Activated CD4-positive, alpha-beta T cell treated with anti-CD3 and anti-CD28 coated beads, Interleukin-2, amount 10 ng/mL, durations not matched to agents 7 days and 5 days (primary cell): ENCODE data around the gene GPC6. TPM values are rescaled to one million over a fixed set of nuclear protein-coding genes. Genes with fewer than 3 reads are reported as not detected.

Experiments
- CTCF ChIA-PET: fragments of 350-600 bp; sonication (Branson Sonifier 250); formaldehyde crosslinking; loops from one replicate; lab custom pipeline; 2021; ENCODE audit warnings: antibody characterized with exemption; lab: Charles Lee
- POLR2A ChIA-PET: fragments of 350-600 bp; sonication (Branson Sonifier 250); formaldehyde crosslinking; loops from one replicate; lab custom pipeline; 2021; ENCODE audit warnings: antibody characterized with exemption; lab: Charles Lee
- DNase-seq: peaks from one replicate; pipeline ENCODE4 v3.0.0-alpha.2; 2020
- H3K27ac Mint-ChIP-seq: one replicate; pipeline ENCODE4 v1.8.0; 2021; ENCODE audit warnings: mild to moderate bottlenecking, moderate library complexity, mixed read lengths
- H3K27me3 Mint-ChIP-seq: one replicate; pipeline ENCODE4 v1.8.0; 2021; ENCODE audit warnings: mixed read lengths
- H3K36me3 Mint-ChIP-seq: one replicate; pipeline ENCODE4 v1.8.0; 2021; ENCODE audit warnings: low read depth, mixed read lengths
- H3K4me1 Mint-ChIP-seq: one replicate; pipeline ENCODE4 v1.8.0; 2021; ENCODE audit warnings: mixed read lengths
- H3K4me3 Mint-ChIP-seq: one replicate; pipeline ENCODE4 v1.8.0; 2021; ENCODE audit warnings: mild to moderate bottlenecking, moderate library complexity, mixed read lengths
- H3K9me3 Mint-ChIP-seq: one replicate; pipeline ENCODE4 v1.8.0; 2021; ENCODE audit warnings: mixed read lengths
- total RNA-seq, 2 experiments: library from RNA; stranded (reverse); gene quantifications; one replicate each; pipeline ENCODE4 v1.2.3, GENCODE V29; 2021

GPC6 gene
- total RNA-seq, 2 experiments from 2014 or later, result not detected

DNA sequence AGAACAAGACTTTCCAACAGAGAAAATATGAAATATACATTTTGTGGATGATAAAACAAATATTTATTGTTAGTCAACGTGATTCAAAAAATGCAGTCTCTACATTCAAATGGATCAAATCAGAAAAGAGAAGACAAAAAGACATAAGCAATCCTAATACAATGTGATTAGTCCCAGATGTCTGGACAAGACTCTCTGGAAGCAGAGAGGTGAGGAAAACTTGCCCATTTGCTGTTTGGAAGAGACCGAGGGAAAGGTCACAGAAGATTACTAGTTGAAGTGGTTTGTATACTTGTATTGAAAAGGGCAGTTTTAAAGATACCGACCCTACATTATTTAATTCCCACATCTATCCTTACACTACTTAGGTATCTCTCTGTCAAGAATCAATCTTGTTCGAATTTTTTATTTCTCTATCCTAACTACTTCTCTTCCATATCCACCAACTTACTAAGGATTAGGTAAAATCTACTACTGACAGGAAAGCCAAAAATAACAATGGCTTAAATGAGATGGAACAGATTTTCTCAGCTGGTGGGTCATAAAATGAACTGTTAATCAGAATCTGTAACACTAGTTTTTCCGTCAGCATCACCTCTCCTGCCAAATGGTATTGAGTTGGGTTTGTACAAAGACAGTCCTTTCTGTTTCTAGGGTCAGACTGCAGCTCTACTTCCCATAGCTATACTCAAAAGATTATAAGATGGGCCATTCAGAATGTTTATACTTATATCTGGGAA lies 755.7 kb downstream of the GPC6 start:
- Mint-ChIP-seq H3K27ac (no peak overlapping the region), H3K4me1 (no peaks in the 10 kb centered on the region), H3K36me3 (no peaks in the 10 kb centered on the region), H3K27me3 (no peaks in the 10 kb centered on the region), H3K9me3 (no peaks in the 10 kb centered on the region), H3K4me3 (no peak overlapping the region)
- ChIA-PET POLR2A (no interaction called here), CTCF (no interaction called here)
- DNase-seq, result no peak

DNA sequence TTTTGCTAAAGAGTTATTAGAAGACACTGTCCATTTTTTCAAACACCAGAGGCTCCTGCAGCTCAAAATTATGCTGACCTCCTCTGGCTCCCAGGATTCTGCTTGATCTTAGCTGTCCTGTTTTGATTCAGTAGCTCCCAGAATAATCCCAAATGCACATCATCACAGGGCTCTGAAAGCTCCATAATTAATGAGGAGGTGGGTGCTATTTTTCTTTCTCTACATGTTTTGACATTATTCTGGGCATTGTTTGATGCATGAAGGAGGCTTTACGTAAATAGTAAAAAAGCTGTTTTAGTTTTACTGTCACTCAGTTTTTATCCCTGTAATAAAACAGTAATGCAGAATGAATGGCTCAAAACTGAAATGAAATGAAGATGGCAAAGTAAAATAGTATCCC lies 757.4 kb downstream of the GPC6 start:
- ChIA-PET POLR2A (no interaction called here), CTCF (interaction anchor here (0.7 kb wide), 1 partner anchor 1880 kb away, joined by 4 read pairs; no protein-coding TSS in a partner anchor)
- Mint-ChIP-seq H3K27me3 (peaks cover 2% of the 10 kb centered on the region), H3K36me3 (no peaks in the 10 kb centered on the region), H3K9me3 (no peaks in the 10 kb centered on the region), H3K4me1 (no peaks in the 10 kb centered on the region), H3K27ac (no peak overlapping the region), H3K4me3 (no peak overlapping the region)
- DNase-seq, result no peak

DNA sequence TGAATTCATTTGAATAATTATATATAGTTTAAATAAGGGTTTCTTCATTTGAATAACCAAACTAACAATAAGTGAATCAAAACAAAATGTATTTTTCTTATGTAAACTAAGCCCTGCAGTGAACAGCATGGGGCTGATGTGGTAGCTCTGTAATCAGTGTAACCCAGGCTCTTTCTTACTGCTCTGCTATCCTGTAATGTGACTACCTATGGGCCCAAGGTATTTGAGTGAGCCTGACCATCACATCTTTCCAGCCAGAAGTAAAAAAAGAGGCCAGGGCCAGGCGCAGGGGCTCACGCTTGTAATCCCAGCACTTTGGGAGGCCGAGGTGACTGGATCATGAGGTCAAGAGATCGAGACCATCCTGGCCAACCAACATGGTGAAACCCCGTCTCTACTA lies 758.3 kb downstream of the GPC6 start:
- ChIA-PET CTCF (no interaction called here), POLR2A (no interaction called here)
- Mint-ChIP-seq H3K36me3 (no peaks in the 10 kb centered on the region), H3K4me3 (no peak overlapping the region), H3K4me1 (no peaks in the 10 kb centered on the region), H3K9me3 (no peaks in the 10 kb centered on the region), H3K27ac (no peak overlapping the region), H3K27me3 (peaks cover 2% of the 10 kb centered on the region)
- no peak for DNase-seq

DNA sequence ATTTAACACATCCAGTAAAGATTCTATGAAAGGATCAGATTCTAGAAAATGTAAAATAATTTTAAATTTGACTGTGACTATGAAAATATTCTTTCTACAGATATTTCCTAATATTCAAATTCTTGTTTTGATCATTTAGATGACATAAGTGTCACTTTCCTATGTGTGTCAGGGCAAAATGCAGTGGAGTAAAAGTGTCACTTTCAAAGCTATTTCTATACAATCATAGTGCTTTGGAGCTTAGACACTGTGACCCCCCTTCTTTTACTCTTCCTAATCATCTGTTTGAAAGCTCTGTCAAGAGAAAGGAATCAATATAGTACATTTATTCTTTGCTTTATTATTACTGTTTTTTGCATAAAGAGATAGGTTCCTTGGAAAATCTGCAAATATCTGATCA lies 760.9 kb downstream of the GPC6 start:
- ChIA-PET POLR2A (no interaction called here), CTCF (no interaction called here)

DNA sequence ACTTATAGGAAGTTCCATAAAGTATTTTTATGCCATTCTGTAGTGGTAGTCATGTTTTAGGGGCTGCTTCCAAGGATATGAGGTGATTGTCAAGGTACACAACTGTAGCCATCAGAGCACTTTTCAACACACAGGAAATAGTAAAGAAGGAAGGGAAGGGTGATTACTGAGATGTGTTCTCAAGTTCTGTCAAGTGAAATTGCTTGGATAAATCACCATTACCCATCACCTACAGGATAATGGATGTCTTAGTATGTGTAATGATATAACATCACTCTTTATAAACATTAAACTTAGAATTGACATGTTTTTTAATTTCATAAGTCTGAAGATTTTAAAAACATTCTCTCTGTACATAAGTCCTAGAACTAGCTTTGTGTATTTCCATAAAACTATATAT lies 765.0 kb downstream of the GPC6 start:
- H3K27me3 Mint-ChIP-seq, result peaks cover 2% of the 10 kb centered on the region
- H3K4me1 Mint-ChIP-seq, result no peaks in the 10 kb centered on the region
- H3K9me3 Mint-ChIP-seq, result no peaks in the 10 kb centered on the region
- no peaks in the 10 kb centered on the region for H3K36me3 Mint-ChIP-seq
- DNase-seq, result no peak
- H3K27ac Mint-ChIP-seq, result no peak overlapping the region
- CTCF ChIA-PET, result no interaction called here
- no peak overlapping the region for H3K4me3 Mint-ChIP-seq
- POLR2A ChIA-PET, result no interaction called here

More for the DNA sequence above, 760.9 kb downstream of the GPC6 start:
- no peaks in the 10 kb centered on the region for H3K9me3 Mint-ChIP-seq
- H3K27ac Mint-ChIP-seq, result no peak overlapping the region
- no peak for DNase-seq
- no peaks in the 10 kb centered on the region for H3K4me1 Mint-ChIP-seq
- no peak overlapping the region for H3K4me3 Mint-ChIP-seq
- H3K27me3 Mint-ChIP-seq, result peaks cover 2% of the 10 kb centered on the region
- no peaks in the 10 kb centered on the region for H3K36me3 Mint-ChIP-seq

DNA sequence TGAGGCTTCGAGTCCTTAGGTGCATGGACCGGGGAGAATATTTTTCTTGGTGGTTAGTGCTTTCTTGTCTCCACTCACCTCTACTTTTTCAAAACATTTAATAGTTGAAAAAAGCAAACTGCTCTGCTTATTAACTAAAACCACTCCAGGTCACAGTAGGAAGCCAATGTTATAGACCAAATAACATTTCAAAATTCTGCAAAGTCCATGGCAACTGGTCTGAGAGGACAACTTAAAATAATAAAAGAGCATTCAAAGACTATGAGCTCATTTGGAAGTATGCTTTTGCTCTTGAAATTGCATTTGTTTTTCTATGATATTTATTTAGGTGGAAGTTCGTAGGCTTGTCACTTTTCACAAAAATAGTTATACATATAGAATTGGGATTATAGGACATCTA lies 769.9 kb downstream of the GPC6 start:
- H3K27me3 Mint-ChIP-seq, result no peaks in the 10 kb centered on the region
- no peak overlapping the region for H3K4me3 Mint-ChIP-seq
- DNase-seq, result no peak
- ChIA-PET POLR2A (no interaction called here), CTCF (no interaction called here)
- H3K9me3 Mint-ChIP-seq, result no peaks in the 10 kb centered on the region
- no peaks in the 10 kb centered on the region for H3K36me3 Mint-ChIP-seq
- H3K4me1 Mint-ChIP-seq, result no peaks in the 10 kb centered on the region
- no peak overlapping the region for H3K27ac Mint-ChIP-seq

DNA sequence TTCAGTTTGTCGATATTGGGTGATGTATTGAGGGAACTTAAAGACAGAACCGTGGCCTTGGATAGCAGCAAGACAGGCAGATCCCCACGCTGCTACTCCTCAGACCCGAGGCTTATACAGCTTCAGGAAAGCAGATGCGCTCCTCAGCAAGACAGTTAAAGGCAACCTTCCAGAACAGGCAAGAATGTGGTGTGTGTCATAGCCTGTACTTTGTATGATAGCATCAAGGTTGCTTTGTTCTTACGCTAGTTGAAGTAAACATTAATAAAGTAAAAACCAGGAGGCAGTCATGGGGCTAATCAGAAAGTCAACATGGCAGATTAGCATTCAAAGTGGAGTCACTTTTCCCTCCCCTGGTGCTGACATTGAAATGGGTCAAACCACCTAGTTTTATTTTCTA lies 779.7 kb downstream of the GPC6 start:
- no peak for DNase-seq
- H3K4me1 Mint-ChIP-seq, result no peaks in the 10 kb centered on the region
- ChIA-PET CTCF (no interaction called here), POLR2A (no interaction called here)
- no peaks in the 10 kb centered on the region for H3K36me3 Mint-ChIP-seq
- H3K9me3 Mint-ChIP-seq, result no peaks in the 10 kb centered on the region
- no peaks in the 10 kb centered on the region for H3K27me3 Mint-ChIP-seq
- H3K4me3 Mint-ChIP-seq, result no peak overlapping the region
- H3K27ac Mint-ChIP-seq, result no peak overlapping the region

DNA sequence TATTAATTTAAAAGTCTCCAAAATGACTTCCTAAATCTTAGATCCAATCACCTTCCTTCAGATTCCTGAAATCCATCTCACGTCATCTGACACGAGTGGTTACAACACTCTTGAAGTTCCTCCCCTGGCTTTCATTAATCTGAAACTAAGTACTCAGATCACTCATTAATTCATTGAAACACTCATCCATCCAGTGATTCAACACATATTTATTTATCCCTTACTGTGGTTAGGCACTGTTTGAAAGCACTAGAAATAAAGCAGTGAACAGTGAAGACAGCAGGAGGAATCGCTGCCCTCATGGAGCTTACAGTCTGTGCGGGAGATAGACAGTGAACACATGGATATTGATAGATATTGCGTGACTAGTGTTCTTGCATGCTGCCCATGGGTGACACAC lies 780.5 kb downstream of the GPC6 start:
- ChIA-PET CTCF (no interaction called here), POLR2A (no interaction called here)
- Mint-ChIP-seq H3K4me3 (no peak overlapping the region), H3K9me3 (no peaks in the 10 kb centered on the region), H3K36me3 (no peaks in the 10 kb centered on the region), H3K27ac (no peak overlapping the region), H3K4me1 (no peaks in the 10 kb centered on the region), H3K27me3 (no peaks in the 10 kb centered on the region)
- no peak for DNase-seq

DNA sequence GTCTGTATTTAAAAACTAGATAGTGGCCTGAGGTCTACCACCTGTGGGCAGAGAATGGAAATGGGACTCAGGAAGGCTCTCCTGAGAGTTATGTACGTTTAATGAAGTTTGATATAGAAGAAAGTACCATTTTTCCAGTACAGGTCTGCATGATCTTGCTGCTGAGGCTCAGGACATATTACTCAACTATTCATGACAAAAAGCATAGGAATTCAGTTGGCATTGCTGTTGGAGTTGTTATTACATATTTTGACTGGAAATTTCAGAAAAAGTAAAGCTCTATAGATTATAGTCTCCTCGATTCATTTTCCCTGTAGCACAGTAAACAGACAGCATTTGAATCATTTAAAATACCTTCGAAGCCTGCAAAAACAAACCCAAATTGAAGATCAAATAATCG lies 783.1 kb downstream of the GPC6 start:
- no peak overlapping the region for H3K27ac Mint-ChIP-seq
- ChIA-PET CTCF (no interaction called here), POLR2A (no interaction called here)
- DNase-seq, result no peak
- no peak overlapping the region for H3K4me3 Mint-ChIP-seq
- no peaks in the 10 kb centered on the region for H3K36me3 Mint-ChIP-seq
- no peaks in the 10 kb centered on the region for H3K9me3 Mint-ChIP-seq
- H3K27me3 Mint-ChIP-seq, result no peaks in the 10 kb centered on the region
- H3K4me1 Mint-ChIP-seq, result no peaks in the 10 kb centered on the region

DNA sequence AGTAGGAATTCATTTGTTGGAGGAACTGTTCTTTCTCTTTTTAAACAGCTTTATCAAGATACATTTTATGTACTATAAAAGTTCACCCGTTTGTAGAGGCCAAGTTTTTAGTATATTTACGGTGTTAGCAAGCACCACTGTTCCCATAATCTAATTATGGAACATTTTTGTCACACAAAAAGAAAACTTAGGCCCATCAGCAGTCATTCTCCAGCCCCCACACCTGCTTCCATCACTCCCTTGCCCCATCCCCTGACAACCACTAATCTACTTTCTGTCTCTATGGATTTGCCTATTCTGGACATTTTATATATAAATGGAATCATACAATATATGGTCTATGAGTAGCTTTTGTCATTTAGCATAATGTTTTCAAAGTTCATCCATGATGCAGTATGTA lies 787.9 kb downstream of the GPC6 start:
- no peaks in the 10 kb centered on the region for H3K9me3 Mint-ChIP-seq
- DNase-seq, result no peak
- POLR2A ChIA-PET, result no interaction called here
- H3K4me3 Mint-ChIP-seq, result no peak overlapping the region
- no peak overlapping the region for H3K27ac Mint-ChIP-seq
- no peaks in the 10 kb centered on the region for H3K27me3 Mint-ChIP-seq
- H3K4me1 Mint-ChIP-seq, result no peaks in the 10 kb centered on the region
- no peaks in the 10 kb centered on the region for H3K36me3 Mint-ChIP-seq
- CTCF ChIA-PET, result no interaction called here

DNA sequence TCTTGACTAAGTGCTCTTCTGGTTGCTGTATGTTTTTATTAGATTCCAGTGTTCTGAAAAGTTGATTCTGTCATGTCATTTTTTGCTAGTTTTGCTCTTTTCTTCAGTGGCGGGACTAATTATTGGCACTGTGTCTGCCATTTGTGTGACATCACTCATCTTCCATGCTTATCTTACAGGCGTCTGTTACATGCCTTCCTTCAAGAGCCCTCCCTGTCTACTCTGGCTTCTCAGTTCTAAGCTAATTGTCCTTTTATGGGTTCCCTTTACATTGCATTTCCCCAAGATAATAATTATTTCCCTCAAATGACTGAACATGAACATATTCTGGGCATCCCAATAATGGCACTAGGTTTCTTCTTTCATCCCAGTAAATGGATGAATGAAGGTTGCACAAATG lies 793.8 kb downstream of the GPC6 start:
- Mint-ChIP-seq H3K36me3 (no peaks in the 10 kb centered on the region), H3K27me3 (no peaks in the 10 kb centered on the region), H3K9me3 (no peaks in the 10 kb centered on the region), H3K4me3 (no peak overlapping the region), H3K27ac (no peak overlapping the region), H3K4me1 (no peaks in the 10 kb centered on the region)
- DNase-seq, result no peak
- ChIA-PET POLR2A (no interaction called here), CTCF (no interaction called here)

DNA sequence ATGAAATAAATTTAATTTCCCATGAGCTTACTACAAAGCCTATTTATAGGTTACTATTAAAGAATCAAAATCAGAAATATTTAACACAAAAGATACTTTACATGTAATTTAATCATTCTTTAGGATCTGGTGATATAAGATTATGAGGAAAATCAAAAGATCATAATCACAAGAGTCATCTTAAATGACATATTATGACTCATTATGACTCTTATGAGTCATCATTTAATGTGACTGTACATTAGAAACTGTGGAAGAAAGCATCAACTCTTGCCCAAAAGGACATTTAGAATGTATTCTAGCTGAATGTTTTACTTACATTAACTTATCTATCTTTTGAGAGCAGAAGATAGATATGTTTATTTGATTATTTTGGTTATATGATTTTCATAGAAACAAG lies 794.2 kb downstream of the GPC6 start:
- no peak for DNase-seq
- H3K9me3 Mint-ChIP-seq, result no peaks in the 10 kb centered on the region
- no peaks in the 10 kb centered on the region for H3K27me3 Mint-ChIP-seq

DNA sequence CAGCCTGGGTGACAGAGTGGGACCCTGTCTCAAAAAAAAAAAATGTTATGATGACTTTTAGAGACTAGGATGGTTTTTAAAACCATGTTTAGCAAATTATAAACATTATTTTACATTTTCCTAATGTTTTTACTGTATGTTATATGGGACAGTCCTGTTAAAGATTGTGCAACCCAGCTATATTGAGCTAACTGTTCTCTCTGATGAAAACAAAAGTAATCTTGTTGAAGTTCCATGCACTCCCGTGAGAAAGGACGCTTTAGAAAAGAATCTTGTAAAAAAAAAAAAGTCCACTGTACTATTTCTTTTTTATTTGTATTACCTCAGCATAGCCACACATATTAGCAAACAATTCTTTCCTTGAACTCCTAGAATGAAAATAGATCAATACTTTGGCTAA lies 801.6 kb downstream of the GPC6 start:
- CTCF ChIA-PET, result no interaction called here
- no peaks in the 10 kb centered on the region for H3K36me3 Mint-ChIP-seq

More for the DNA sequence above, 794.2 kb downstream of the GPC6 start:
- CTCF ChIA-PET, result no interaction called here
- POLR2A ChIA-PET, result no interaction called here
- Mint-ChIP-seq H3K4me1 (no peaks in the 10 kb centered on the region), H3K4me3 (no peak overlapping the region), H3K27ac (no peak overlapping the region), H3K36me3 (no peaks in the 10 kb centered on the region)

DNA sequence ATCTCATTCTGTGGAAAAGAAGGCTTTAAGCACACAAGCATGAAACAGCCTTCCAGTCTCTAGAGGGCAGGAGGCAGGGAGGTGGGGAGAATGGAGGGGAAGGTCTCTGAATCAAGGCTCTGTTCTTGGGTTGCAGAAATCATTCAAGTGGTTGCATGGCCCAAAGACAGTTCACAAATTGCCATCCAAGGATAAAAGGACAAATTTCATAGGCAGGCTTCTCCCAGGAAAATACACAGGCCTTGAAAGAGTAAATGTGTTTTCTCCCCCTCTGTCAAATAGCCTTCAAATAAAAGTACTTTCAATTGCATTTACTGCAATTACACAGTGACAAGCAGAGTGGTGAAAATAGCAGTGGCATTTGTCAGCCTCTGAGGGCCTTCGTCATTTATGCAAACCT lies 802.0 kb downstream of the GPC6 start:
- no peaks in the 10 kb centered on the region for H3K9me3 Mint-ChIP-seq
- H3K27ac Mint-ChIP-seq, result no peak overlapping the region
- H3K27me3 Mint-ChIP-seq, result no peaks in the 10 kb centered on the region
- DNase-seq, result no peak
- ChIA-PET CTCF (no interaction called here), POLR2A (no interaction called here)
- H3K4me1 Mint-ChIP-seq, result no peaks in the 10 kb centered on the region
- no peak overlapping the region for H3K4me3 Mint-ChIP-seq
- no peaks in the 10 kb centered on the region for H3K36me3 Mint-ChIP-seq

More for the DNA sequence above, 801.6 kb downstream of the GPC6 start:
- POLR2A ChIA-PET, result no interaction called here
- Mint-ChIP-seq H3K4me3 (no peak overlapping the region), H3K27ac (no peak overlapping the region), H3K9me3 (no peaks in the 10 kb centered on the region), H3K4me1 (no peaks in the 10 kb centered on the region), H3K27me3 (no peaks in the 10 kb centered on the region)
- no peak for DNase-seq
